Tibial nerve (tissue), 3 donors: Measurements from ENCODE around the gene LLCFC1.

ENCODE experiments used
- CTCF ChIP-seq, 5 experiments: fragments of 200-600 bp in 3 of 5; fragments of 450-650 bp in 2 of 5; sonication (generic) in 3 of 5; IDR thresholded peaks; one replicate each; pipeline ENCODE4 v1.5.1; 2016 to 2019; ENCODE audit warnings: antibody characterized with exemption in 5 of 5, mild to moderate bottlenecking in 3 of 5, moderate library complexity in 2 of 5
- POLR2A ChIP-seq, 2 donors: fragments of 450-650 bp; IDR thresholded peaks; one replicate each; pipeline ENCODE4 v1.6.1; 2017; ENCODE audit warnings: antibody characterized with exemption in 2 of 2, mild to moderate bottlenecking in 2 of 2, moderate library complexity in 2 of 2

GRCh38 chr7:142910481-142910880 is 28.8 kb upstream of the LLCFC1 start:
- TF ChIP-seq POLR2A (IDR thresholded peaks at IDR 0.05) (no peak), CTCF (IDR thresholded peaks at IDR 0.05) (no peak)
